GM10847 (cell line): ENCODE data around the gene ZNF862.

Experiments
- POLR2A ChIP-seq: IDR thresholded peaks from 2 replicates; pipeline ENCODE4 v1.6.1; 2011; ENCODE audit not compliant: insufficient read length; ENCODE audit errors: extremely low read depth

The ZNF862 gene

DNA sequence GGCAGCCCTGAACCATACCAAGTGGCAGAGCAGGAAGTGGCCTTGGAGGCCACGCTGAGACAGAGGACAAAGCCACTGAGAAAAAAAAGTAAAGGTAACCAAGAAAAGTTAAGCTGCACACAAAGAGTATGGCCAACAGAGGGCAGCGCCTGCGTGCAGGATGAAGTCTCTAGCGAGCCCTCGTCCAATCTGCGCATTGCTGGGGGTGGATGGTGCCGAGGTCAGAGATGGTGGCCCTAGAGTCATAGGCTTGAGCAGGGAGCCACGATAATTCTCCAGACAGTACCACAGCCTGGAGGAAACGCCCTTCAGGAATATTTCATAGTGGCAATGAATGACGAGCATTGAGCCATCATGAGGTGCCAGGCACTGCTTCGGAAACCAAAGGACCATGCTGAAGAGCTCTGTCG is 45.3 kb downstream of the ZNF862 start:
- no peak for TF ChIP-seq POLR2A

DNA sequence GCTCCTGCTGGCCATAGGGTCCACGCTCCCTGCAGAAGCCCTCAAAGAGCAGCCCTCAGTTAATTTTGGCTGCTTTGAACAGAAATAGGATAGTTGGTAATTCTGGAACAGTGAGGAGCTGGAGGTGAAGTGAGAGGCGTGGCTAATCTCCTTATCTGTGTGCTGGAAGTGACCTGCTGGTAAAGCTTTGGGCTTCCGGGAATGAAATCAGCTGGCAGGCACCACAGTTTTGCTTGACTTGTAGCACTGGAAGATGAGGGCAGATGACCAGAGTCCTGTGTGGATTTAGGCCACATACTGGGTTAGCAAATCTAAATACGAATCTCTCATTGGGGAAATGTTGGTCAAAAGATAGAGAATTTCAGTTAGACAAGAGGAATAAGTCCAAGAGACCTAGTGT is 45.8 kb downstream of the ZNF862 start:
- TF ChIP-seq POLR2A: no peak

DNA sequence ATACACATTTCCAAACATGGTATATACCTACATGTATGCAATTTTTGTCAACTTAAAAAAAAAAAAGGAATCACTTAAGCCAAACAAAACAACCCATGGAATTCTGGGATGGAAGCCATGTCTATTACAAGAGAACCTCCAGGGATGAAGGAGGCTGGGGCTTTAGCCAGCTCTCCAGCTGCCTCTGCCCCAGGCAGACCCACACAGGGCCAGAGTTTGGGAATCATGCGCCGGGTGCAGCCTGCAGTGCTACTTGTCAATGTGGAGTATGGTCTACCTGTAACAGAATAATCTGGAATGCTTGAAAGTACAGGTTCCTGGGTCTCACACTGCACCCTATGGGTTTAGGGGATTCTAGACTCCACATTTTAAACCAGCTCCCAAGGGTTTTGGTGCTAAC is 46.4 kb downstream of the ZNF862 start:
- TF ChIP-seq POLR2A: no peak

DNA sequence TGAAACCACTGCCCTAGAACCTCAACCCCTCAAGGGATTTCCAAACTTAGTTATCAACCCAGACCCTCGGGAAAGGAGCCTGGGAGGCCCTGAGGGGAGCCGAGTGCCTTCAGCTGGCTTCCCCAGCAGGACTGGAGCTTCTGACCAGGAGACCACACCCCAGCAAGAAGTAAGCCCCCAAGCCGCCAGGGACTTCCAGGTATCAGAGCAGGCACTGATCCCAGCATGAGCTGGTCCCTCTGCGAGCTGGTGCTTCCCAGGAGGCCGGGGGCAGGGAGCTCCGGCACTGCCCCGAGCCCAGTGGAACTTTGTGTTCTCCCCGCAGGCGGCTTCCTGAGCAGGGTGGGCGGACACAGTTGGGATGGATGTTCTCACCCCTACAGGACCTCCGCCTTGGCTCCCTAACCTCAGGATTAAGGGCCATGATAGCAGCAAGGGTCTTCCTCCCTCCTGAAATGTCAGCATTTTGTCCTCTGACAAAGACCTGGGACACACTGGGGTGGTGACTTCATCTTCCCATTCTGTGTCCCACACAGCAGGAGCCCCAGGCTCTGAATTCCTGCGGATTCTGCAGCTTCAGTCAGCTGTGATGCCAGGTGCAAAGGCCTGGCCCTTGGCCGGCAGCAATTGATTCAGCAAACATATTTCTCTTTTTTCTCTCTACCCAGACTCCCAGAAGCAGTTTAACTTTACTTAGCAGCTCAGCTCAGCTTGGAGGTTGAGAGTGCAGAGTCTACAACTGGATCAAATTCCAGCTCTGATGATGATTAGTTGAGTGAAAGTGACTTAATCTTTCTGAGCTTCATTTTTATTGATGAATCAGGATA is 47.2 kb downstream of the ZNF862 start:
- TF ChIP-seq POLR2A: no peak

DNA sequence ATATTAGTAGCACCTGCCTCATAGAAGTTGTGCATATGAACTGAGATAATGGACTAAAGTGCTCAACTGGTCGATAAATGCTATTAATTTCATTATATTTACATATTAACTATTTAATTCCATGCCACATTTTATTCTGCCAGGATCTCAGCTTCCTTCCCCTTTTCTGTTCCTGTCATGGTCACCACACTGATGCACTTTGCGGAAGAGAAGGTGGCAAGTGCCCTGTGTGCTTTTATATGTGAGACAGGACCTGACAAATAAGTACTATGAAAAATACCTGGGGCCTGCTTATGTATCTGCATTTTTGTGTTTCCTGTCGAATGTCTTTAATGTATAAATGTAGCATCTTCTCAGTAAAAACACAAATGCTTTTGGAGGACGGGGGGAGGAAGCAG is 47.8 kb downstream of the ZNF862 start:
- TF ChIP-seq POLR2A: no peak

DNA sequence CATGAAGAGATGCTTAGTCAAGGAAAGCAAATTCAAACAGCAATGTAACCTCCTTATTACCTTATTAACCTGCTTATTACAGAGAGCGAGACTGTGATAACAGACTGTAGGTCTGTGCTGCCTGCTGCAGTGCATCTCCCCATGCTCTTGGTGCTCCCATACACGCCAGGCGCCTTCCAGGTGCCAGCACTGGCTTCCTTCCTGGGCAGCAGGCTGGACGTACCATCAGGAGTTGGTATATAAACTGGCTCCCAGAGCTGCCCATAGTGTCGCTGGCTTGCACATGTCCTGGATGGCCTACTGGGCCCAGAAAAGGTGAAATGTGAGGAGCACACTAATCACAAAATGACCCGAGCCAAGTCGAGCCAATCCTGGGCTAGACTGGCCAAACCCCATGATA is 49.1 kb downstream of the ZNF862 start:
- TF ChIP-seq POLR2A: no peak
